Bone marrow (tissue), 2 donors: ENCODE results near the gene LIFR.
"Not testable (repeated sequence)": the region's sequence is repeated elsewhere in the genome, so short reads cannot be mapped to it uniquely, and the experiment has no call there.

Source experiments
- DNase-seq, 2 donors: peaks; one replicate each; lab custom pipeline; 2025; lab: John Stamatoyannopoulos, UW

Gene LIFR

GRCh38 chr5:38582293-38582974 lies 26.0 kb upstream of the LIFR start:
- DNase-seq: no peak

GRCh38 chr5:38581597-38581996 lies 25.2 kb upstream of the LIFR start:
- no peak for DNase-seq

- DNase-seq: no peak
Observed at GRCh38 chr5:38579105-38579504, 22.7 kb upstream of the LIFR start.

GRCh38 chr5:38576961-38577684 lies 20.7 kb upstream of the LIFR start:
- no peak for DNase-seq

DNA sequence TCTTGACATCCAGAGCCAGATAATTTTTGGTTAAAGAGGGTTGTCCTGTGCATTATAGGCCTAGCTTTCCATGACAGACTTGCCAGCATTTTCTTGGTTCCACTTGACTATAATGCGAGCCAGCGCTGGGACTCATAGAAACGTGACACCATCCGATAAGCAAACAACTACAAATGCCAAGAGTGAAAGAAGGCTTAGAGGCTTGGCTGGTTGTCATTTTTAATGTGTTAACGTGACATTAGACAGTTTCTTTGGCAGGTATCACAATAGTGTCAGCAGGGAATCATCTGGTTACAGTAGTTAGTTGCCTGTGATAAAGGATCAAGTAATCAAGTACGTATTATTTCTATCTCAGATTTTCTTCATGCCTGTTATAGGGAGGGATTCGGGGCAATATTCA lies 20.0 kb upstream of the LIFR start:
- DNase-seq: no peak

GRCh38 chr5:38575476-38575875 lies 19.0 kb upstream of the LIFR start:
- DNase-seq: no peak

- DNase-seq: no peak
Observed at GRCh38 chr5:38574009-38574408, 17.6 kb upstream of the LIFR start.

DNA sequence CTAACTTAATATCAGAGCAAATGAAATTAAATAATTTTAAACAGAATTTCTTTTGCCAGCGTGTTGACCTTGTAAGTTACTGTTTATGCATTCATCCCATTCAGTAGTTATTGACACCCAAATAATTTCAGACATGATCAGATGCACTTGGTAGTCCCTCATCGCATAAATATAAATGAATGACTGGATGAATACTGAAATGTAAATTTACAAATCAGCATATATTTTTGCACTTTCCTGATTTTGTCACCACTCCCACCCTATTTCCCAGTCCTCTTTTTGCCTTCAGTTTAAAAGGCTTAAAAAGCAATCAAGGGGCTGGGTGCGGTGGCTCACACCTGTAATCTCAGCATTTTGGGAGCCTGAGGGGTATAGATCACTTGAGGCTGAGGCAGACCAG lies 17.1 kb upstream of the LIFR start:
- no peak for DNase-seq

- no peak for DNase-seq
Observed at GRCh38 chr5:38569180-38569579, 12.7 kb upstream of the LIFR start.

DNA sequence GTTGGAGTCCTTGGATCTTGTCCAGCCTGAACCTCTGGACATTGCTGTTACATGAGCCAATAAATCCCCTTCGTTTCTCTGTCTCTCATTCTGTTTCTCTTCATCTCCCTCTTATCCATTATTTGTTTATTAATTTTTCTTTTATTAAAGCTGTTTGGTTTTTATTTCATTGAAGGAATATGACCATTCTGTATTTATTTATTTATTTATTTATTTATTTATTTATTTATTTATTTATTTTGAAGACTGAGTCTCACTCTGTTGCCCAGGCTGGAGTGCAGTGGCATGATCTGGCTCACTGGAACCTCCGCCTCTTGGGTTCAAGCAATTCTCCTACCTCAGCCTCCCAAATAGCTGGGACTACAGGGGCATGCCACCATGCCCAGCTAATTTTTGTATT lies 10.9 kb upstream of the LIFR start:
- DNase-seq: not testable (repeated sequence)

DNA sequence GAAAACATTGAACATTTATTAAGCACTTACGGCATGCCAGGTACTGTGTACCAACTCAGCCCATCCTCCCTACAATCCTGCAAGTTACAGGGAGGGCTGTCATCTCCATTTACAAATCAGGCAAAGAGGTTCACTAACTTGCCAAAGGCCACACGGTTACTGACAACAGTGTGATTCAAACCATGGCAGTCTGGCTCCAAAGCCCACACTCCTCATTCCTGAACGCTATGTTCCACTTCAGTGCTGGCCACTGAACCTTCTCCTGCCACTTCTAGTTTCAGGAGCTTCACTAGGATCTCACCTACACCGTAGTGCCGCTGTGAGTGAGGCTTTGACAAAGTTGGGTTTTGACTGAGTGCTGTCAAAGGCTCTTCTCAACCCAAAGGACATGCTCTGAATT lies 7.2 kb upstream of the LIFR start:
- DNase-seq: no peak

DNA sequence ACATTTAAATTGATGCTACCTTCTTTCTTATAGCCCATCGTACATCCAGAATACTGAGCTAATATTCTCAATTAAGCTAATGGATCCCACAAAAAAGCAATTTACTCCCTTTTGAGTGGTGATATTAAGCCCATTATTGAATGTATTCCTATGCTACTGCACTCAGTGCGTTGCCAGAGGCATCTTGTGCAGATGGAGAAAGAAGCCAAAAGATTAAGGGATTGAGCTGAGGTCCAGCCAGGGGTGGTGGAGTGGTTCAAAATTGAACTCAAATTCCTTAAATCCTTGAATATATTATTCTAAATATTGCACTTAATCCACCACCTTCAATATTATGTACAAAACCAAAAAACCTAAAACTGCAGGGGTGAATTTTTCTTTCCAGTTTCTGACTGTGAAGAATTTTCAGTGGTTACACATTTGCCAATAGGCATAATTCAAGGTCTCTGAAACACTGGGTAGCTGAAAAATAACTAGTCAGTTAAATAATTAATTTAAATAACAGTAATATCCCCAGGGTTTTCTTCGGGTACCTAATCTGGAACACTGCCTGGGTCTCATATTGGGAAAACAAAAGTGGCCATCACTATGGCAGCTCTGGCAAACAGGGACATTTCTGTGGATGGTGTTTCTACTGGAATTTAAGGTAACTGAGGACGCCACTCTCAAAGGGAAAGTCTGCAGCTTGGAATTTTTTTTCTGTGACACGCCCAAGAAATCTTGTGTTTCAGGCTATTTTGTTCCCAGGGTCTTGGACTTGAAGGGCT lies 6.2 kb upstream of the LIFR start:
- no peak for DNase-seq

DNA sequence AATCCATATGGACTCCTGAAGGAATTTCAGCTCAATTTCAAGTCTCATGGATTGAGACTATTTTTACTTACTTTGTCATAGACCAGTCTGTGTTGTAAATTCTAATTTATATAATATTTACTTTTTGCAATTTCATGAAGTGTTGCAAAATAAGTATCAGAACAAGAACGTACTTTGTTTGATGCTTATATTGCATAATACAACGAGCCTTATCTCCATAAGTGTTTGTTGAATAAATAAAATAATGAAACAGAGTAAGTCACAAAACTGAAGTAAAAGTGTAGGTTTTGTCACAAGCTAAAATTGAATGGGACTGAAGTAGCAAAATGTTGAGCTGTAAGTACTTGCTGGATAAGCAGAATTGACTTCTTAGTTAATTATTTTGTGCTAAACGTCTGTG lies 3.0 kb upstream of the LIFR start:
- DNase-seq: no peak

DNA sequence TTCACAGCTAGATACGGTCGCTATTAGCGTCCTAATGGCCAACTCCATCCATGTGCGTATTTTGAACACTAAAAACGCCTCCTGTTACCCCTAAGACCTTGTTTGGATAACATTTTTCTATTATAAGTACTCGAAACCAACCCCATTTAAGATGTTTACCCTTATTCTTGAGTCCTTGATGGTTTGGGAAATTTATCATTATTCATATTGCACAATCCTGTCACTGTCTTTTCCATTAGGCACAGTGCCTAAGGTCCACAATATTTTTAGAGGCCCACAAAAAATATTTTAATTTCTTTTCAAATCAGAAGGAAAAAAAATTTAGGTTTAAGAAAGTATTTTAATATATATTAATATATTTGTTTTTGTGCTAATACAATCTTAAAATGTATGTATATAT lies 1.3 kb upstream of the LIFR start:
- DNase-seq: no peak

DNA sequence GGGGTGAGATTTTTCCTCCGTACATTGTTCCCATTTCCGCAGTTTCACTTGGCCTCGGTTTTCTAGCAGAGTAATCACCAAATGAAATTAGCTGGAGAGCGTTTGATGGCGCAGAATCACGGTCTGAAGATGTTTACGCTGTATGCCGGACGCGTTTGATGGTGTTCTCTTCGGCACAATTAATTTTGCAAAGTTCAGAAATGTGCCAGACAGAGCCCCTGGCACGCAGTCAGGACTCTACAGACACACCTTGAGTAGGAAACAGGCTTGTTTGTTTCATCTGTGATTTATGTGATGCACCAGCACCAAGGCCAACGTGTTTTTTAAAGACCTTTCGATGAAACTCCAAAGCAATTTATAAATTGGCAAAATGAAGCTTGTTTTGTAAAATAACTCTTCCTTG lies 863 bp upstream of the LIFR start:
- DNase-seq: no peak

DNA sequence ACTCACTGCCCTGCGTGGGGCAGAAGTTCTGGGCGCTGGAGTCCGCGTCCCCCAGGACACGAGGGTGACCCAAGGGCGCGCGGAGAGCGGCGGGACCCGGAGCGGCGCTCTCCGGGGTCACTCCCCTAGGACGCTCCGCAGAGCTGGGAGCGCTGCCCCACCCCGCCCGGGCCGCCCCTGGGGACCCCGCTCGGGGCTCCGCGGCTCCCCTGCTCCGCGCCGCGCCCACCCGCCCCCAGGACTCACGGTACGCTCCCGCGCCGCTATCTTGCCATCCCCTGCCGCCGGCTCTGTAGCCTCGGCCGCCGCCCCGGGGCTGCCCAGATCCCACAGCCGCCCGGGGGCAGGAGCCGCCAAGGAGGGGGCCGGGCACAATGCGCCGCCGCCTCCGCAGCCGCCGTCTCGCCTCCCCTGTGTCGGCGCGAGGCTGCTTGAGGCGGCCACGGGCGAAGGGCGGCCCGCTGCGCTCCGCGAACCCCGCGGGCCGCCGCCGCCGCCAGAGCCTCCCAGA lies 303 bp downstream of the LIFR start:
- DNase-seq: no peak

DNA sequence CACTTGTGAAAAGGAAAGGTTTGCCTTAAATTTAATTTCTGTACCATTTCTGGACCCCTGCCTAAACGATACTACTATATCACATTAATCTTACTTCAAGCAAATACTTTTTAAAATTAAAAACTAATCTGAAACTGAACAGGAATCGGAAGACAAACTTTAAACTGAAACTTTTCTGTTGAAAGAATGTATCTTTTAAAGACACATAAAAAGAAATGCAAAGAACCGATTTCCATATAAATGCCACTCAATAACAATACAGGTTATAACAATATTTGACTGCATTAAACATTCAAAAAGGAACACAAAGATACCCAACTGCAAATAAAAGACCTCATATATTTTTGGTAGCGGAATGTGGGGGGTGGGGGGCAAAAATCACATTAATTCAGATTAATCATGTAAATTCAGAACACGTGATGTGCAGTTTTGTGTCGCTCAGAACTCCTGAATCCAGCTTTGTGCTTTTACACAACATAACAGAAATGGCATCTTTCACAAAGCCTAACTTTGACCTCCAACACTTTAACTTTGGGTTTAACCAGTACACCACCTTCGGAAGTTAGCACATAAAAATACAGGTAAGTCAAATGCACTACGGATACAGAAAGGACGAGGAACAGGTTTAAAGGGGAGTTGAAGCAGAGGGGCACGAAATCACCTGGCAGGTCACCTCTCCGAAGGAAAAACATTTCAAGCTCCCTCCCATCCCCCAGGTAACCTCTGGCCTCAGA lies 925 bp downstream of the LIFR start:
- DNase-seq: no peak

DNA sequence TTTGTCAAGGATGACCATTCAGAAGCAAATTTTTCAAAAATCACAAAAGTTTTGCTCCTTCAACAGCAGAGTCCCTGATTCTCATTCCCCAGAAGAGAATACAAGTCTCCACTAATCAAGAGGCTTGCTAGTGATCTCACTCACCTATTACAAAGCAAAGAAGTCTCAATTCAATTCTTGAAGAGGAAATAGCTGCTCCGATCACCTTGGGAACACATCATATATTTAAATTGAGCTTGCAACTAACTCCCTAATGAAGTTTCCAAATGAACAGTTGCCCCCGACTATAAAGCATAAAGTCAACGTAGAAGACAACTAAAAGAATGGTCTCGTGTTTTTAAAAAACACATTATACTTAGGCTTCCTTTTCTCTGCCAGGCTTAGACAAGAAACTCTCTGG lies 1.6 kb downstream of the LIFR start:
- no peak for DNase-seq

DNA sequence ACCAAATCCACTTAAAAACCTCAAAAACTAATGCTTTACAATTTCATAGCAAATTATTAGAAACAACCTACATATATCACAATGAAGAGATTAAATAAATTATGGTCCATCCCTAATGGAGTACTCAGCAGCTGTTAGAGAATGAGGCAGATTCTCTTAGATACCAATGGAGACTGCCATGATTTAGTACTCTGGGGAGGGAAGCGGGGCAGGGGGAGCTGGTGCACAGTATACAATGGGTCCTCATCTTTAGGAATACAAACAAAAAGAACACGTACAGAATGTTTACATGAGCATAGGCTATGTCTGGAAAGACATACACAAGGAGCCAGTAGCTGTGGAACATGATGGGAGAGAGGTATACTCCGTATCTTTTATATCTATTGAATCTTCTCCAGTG lies 2.0 kb downstream of the LIFR start:
- no peak for DNase-seq

DNA sequence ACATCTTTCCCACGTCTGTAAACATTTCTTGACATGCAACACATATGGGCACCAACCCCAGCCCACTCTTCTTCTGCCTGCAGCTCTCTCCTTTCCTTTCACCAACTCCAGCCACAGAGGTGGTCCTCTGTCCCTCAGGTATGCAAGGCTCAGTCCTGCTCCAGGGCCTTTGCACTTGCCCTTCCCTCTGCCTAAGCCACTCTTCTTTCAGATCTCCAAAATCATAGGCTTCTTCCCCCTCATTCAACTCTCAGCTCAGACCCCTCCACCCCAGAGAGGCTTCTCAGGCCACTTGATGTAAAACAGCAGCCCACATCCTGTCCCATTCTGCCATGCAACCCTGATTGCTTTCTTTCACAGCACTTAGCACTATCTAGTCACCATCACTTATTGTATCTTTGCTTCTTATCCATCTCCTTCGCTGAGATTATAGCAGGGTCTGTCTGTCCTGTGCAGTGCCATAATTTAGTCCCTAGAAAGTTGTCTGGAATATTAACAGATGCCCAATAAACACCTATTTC lies 3.4 kb downstream of the LIFR start:
- no peak for DNase-seq

DNA sequence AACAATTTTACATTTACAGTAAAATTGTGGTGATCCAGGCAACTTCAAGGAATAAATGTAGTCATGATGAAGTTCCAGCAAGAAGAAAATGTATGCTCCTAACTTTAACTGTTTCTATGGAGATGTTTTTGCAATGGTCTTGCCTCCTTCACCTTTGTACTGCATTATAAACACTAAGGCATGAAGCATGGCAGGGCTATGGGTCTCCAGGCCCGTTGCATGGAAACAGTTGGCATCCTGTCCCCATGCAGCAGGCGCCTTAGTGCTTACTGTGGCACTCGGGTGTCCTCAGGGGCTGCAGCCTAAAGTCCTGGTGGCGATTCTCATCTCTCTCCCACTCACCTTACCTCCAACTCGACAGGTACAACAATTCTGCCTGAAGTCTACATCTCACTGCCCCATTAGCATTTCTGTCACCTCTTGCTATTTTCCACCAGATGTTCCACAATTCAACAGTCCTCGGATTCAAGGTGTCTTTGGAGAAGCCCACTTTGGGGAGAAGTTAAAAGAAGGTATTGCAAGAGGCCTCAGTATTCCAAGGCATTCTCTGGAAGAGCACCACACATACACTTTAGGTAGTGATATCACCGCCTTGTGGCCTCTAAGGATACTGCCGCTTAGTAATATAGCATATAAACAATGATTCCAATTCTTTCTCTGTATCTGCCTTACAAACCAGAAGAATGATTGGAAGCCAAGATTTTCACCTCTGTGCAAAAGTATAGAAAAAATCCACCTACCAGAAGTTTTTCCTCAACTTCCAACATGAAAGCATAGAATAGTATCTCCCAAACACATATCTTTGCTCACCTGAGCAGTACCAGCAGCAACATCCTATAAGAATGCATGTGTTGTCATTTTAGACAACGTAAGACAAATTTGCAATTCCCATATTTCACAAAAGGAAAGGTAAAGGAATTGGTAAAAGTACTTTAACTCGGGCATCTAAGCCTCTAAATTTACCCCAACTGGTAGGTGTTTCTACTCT lies 5.1 kb downstream of the LIFR start:
- DNase-seq: no peak
